HG03060 (cell line): ENCODE measurements around the gene SPRY1.

Experiments used
- ATAC-seq: cut with Tn5 transposase; IDR thresholded peaks from one replicate; pipeline ENCODE4 v1.9.1; 2021; ENCODE audit warnings: low read depth, moderate number of reproducible peaks; ENCODE audit not compliant: unreplicated experiment

The SPRY1 gene, protein sequence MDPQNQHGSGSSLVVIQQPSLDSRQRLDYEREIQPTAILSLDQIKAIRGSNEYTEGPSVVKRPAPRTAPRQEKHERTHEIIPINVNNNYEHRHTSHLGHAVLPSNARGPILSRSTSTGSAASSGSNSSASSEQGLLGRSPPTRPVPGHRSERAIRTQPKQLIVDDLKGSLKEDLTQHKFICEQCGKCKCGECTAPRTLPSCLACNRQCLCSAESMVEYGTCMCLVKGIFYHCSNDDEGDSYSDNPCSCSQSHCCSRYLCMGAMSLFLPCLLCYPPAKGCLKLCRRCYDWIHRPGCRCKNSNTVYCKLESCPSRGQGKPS

GRCh38 chr4:123396307-123397143 lies at the start of gene SPRY1:
Gene SPRY1 (plus strand): TSS chr4:123396795. CDS start chr4:123401592, 4,797 bp downstream.
- ATAC-seq, result peak; percentile 59

DNA sequence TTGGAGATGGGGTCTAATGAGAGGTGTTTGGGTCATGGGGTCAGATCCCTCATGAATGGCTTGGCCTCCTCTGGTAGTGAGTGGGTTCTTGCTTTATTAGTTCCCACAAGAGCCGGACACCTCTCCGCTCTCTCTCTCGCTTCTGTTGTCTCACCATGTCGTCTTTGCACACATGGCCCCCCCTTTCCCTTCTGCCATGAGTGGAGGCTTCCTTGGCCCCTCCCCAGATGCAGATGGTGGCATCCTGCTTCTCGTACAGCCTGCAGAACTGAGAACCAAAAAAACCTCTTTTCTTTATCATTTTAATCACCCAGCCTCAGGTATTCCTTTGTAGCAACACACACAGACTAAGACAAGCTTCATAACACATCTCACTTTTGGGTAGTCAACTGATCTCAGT lies 49.6 kb upstream of the SPRY1 start:
- ATAC-seq, result no peak

DNA sequence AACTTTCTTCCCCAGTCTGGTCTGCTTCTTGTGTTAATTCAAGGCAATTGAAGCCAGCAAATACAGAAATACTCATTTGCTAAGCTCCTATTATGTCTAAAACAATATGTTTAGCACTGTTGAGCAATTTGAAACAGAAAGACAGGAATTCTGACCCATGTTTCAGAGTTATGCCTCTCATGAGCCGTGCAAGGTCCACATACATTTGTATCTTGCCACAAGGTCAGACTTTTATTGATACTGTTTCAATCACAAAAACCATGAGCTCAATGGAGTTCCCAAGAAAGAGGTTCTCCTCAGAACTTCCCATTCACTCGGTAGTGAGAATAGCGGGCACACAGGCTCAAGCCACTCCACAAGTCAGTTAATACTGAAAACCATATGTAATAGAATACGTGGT lies 47.6 kb upstream of the SPRY1 start:
- ATAC-seq, result no peak

DNA sequence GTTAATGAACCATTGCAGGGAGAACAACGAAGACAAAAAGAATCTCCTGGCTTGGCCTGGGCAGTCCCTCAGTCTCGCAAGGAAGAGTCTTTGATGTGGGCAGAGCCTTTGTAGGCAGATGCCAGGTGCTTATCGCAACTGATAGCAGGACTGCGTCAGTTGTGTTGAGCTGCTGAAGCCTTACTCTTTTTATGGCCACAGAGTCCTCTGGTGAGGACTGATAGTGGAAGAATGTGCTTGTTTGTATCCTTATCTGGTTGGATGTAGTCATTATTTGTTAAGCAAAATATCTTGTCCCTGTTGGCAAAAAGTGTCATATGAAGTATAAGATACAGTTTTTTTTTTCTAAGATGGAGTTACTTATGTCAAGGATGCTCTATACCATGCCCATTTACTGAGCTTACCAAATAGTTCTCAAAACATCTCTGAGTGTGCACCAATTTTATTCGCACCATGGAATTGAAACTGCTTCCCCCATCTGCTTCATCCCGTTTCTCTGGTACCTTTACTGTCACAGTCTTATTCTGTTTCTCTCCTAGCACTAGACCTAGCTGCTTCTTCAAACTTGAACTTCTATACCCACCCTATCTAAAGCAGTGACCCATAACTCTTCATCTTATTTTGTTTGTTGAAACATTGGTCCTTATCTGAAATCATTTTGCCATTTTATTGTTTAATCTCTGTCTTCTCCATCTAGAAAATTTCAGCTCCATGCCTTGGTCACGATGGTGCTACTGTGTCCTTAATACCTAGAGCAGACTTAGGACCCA lies 47.0 kb upstream of the SPRY1 start:
- no peak for ATAC-seq

GRCh38 chr4:123350191-123350544 lies 46.4 kb upstream of the SPRY1 start:
- ATAC-seq, result no peak

- no peak for ATAC-seq
Observed at GRCh38 chr4:123350726-123351125, 45.9 kb upstream of the SPRY1 start.

DNA sequence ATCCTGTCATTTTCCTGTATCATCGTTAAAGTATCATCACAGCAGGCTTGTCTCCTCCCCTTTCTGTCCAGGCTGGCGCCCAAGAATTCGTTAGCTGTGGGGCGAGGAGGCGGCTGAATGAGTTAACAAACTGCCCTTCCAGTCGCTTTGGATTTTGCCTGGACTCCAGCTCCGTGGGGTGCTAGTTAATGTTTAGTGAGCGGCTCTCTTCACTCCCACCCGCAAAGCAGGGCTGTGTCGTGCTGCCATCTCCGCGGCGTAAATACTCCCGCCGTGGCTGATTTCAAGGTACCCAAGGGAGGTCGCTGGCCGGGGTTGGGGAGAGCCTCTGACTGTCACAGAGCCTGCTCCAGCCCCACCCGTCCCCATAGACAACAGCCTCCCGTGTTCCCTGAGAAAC lies 44.9 kb upstream of the SPRY1 start:
- no peak for ATAC-seq

GRCh38 chr4:123352240-123352945 lies 44.2 kb upstream of the SPRY1 start:
- no peak for ATAC-seq

GRCh38 chr4:123352966-123353365 lies 43.6 kb upstream of the SPRY1 start:
- ATAC-seq, result no peak

GRCh38 chr4:123353656-123354055 lies 42.9 kb upstream of the SPRY1 start:
- ATAC-seq, result no peak

- no peak for ATAC-seq
Observed at GRCh38 chr4:123354701-123355100, 41.9 kb upstream of the SPRY1 start.

- ATAC-seq, result no peak
Observed at GRCh38 chr4:123356921-123357320, 39.7 kb upstream of the SPRY1 start.

GRCh38 chr4:123359449-123360315 lies 36.9 kb upstream of the SPRY1 start:
- ATAC-seq, result no peak

GRCh38 chr4:123361195-123361861 lies 35.3 kb upstream of the SPRY1 start:
- ATAC-seq, result no peak

GRCh38 chr4:123362103-123362502 lies 34.5 kb upstream of the SPRY1 start:
- ATAC-seq, result no peak

- peak; percentile 76 for ATAC-seq
Observed at GRCh38 chr4:123363729-123364128, 32.9 kb upstream of the SPRY1 start.

GRCh38 chr4:123364906-123365305 lies 31.7 kb upstream of the SPRY1 start:
- no peak for ATAC-seq

- no peak for ATAC-seq
Observed at GRCh38 chr4:123365412-123365811, 31.2 kb upstream of the SPRY1 start.

DNA sequence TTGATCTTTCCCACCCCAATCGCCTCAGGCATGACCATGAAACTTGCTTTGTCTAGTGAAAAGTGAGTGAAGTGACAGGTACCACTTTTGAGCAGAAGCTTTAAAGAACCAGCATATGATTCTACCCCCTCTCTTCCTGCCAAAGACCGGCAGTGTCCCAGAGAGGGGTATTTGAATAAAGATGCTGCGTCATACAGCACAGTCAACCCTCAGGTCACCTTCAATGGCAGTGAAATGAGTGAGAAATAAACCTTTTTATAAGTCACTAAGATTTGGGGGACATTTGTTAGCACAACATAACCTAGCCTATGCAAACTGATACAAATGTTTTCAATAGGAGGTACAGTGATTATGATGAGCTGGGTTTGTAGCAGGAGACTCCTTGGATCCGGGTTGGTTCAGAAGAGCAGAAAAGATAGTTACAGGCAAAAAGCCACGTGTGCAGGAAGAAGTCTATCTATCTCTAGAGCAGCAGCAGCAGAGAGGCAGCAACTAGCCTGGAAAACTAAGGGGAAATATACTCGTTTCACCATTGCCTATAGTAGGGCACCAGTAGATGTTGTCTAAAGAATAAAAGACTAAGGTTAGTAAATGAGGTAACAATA lies 30.3 kb upstream of the SPRY1 start:
- no peak for ATAC-seq
